GM12864 (cell line): Measurements from ENCODE around the gene SUSD4.
"Not testable (repeated sequence)": the region's sequence is repeated elsewhere in the genome, so short reads cannot be mapped to it uniquely, and the experiment has no call there.

Experiments used
- DNase-seq: peaks from one replicate; pipeline ENCODE4 v3.0.0-alpha.2; 2011; ENCODE audit warnings: low read depth
- H3K4me3 ChIP-seq: 2 replicates; pipeline ENCODE4 v1.5.1; 2011; ENCODE audit warnings: mild to moderate bottlenecking, low read depth, low read length, control low read depth
- TF ChIP-seq, protein P1 (sequence below): IDR thresholded peaks from 2 replicates; pipeline ENCODE4 v1.5.1; 2011; ENCODE audit warnings: low read depth, mild to moderate bottlenecking, moderate library complexity, low read length, control low read depth, inconsistent platforms; ENCODE audit errors: missing control alignments

SUSD4 gene

GRCh38 chr1:223258751-223259198, 105.2 kb downstream of the SUSD4 start:
- H3K4me3 ChIP-seq: no peak overlapping the region
- TF ChIP-seq, protein P1, sequence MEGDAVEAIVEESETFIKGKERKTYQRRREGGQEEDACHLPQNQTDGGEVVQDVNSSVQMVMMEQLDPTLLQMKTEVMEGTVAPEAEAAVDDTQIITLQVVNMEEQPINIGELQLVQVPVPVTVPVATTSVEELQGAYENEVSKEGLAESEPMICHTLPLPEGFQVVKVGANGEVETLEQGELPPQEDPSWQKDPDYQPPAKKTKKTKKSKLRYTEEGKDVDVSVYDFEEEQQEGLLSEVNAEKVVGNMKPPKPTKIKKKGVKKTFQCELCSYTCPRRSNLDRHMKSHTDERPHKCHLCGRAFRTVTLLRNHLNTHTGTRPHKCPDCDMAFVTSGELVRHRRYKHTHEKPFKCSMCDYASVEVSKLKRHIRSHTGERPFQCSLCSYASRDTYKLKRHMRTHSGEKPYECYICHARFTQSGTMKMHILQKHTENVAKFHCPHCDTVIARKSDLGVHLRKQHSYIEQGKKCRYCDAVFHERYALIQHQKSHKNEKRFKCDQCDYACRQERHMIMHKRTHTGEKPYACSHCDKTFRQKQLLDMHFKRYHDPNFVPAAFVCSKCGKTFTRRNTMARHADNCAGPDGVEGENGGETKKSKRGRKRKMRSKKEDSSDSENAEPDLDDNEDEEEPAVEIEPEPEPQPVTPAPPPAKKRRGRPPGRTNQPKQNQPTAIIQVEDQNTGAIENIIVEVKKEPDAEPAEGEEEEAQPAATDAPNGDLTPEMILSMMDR: no peak
- no peak for DNase-seq

GRCh38 chr1:223257856-223258550, 106.0 kb downstream of the SUSD4 start:
- no peak for DNase-seq
- TF ChIP-seq, protein P1: no peak
- no peak overlapping the region for H3K4me3 ChIP-seq

DNA sequence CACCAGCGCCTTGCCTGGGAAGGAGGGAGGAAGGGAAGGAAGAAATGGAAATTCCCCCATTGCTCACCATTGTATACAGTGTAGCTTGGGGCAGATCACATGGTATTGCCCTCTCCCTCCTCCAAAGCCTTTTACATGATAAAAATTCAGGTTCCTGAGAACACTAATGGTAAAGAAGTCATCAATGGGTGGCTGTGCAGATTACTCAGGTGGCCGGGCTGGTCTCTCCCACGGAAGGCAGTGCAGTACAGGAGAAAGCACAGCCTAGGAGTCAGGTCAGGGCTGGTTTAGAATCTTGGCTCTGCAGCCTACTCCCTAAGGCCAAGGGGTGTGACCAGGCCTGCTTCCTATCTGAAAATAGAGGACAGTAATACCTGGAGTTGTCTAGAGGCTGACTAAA, 107.9 kb downstream of the SUSD4 start:
- no peak overlapping the region for H3K4me3 ChIP-seq
- TF ChIP-seq, protein P1: no peak
- no peak for DNase-seq

- no peak for DNase-seq
- TF ChIP-seq, protein P1: no peak
- H3K4me3 ChIP-seq: no peak overlapping the region
These were observed 110.1 kb downstream of the SUSD4 start for GRCh38 chr1:223253916-223254315.

DNA sequence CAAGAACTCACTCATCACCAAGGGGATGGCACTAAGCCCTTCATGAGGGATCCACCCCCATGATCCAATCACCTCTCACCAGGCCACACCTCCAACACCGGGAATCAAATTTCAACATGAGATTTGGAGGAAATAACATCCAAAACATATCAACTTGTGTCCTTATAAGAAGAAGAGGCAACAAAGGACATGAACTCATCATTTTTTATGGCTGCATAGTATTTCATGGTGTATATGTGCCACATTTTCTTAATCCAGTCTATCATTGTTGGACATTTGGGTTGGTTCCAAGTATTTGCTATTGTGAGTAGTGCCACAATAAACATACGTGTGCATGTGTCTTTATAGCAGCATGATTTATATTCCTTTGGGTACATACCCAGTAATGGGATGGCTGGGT, 112.6 kb downstream of the SUSD4 start:
- not testable (repeated sequence) for DNase-seq, H3K4me3 ChIP-seq

- TF ChIP-seq, protein P1: no peak
- H3K4me3 ChIP-seq: no peak overlapping the region
These were observed 113.4 kb downstream of the SUSD4 start for GRCh38 chr1:223250632-223251015.

GRCh38 chr1:223249854-223250631, 113.9 kb downstream of the SUSD4 start:
- no peak for DNase-seq
- H3K4me3 ChIP-seq: no peak overlapping the region
- TF ChIP-seq, protein P1: no peak

More at GRCh38 chr1:223250632-223251015, 113.4 kb downstream of the SUSD4 start:
- DNase-seq: no peak
